Effector CD8-positive, alpha-beta T cell (primary cell): ENCODE results near the gene ABHD17A.
"Not testable (repeated sequence)": the region's sequence is repeated elsewhere in the genome, so short reads cannot be mapped to it uniquely, and the experiment has no call there.

Experiments used
- DNase-seq: peaks from one replicate; lab custom pipeline; 2025; lab: John Stamatoyannopoulos, UW

ABHD17A gene

GRCh38 chr19:1881393-1882088, 3.8 kb downstream of the ABHD17A start:
- not testable (repeated sequence) for DNase-seq

- DNase-seq, result no peak
These were observed 4.5 kb downstream of the ABHD17A start for GRCh38 chr19:1880611-1881392.

GRCh38 chr19:1879982-1880381, 5.3 kb downstream of the ABHD17A start:
- not testable (repeated sequence) for DNase-seq

- DNase-seq, result not testable (repeated sequence)
These were observed 6.7 kb downstream of the ABHD17A start for GRCh38 chr19:1878583-1878982.

GRCh38 chr19:1877280-1877660, 8.0 kb downstream of the ABHD17A start:
- not testable (repeated sequence) for DNase-seq

- not testable (repeated sequence) for DNase-seq
These were observed 8.6 kb downstream of the ABHD17A start for GRCh38 chr19:1876496-1877279.

GRCh38 chr19:1875646-1876495, 9.4 kb downstream of the ABHD17A start:
- peak; percentile 71 for DNase-seq

GRCh38 chr19:1875265-1875645, 10.0 kb downstream of the ABHD17A start:
- DNase-seq, result not testable (repeated sequence)

DNA sequence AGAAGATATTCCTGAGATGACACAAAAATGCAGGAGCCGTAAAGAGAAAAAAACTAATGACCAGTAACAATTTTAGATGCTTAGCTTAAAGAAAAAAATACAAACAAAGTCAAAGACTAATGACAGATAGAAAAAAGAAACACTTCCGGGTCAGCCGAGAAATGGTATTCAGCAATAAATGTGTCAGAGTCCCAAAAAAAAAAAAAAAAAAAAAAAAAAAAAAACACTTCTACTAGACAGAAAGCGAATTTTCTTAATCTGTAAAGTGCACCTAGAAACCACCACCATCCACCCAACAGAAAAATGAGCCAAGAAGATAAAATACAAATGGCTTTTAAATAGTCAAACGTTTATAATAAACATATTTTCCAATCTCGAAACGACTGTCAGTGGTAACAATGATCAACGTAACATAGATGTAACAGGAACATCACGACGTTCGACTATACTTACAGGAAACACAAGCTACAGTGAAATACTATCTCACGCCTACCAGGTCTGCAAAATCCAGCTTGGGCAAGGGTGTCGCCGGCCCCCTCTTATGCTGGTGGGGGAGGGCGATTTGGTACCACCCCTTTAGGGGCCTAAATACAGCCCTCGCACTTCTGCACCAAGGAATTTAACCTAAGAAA, 10.6 kb downstream of the ABHD17A start:
- DNase-seq, result no peak

GRCh38 chr19:1873524-1874473, 11.5 kb downstream of the ABHD17A start:
- no peak for DNase-seq

DNA sequence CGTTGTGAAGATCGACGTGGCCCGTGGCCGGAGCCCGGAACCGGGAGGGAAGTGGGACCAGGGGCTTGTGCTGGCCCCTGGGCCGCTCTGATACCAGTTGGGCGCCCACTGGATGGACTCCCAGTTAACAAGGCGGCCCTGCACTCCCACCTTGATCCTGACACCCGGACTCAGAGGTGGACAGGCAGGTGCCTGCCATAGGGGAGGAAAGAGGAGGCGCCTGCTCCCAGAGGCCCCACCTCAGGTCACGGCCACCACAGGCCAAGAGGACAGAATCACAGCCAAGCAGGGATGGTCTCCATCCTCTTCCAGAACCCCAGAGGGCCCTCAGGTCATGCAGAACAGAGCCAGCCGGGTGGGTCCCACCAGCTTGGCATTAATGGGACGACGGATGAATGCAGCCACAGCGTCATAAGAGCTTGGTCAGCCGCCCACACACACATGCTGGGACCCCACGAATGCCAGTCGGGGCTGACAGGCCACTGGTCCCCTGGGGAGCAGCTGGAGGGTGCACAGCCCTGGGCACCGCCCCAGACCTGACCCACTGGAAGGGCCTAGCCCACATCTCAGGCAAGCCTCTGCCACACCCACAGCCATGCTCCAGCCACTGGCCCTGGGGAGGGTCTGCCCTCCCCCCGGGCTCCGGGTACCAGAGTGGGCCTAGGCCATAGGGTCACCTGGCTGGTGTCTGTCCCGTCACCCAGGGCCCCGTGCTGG, 12.3 kb downstream of the ABHD17A start:
- no peak for DNase-seq

- DNase-seq, result no peak
These were observed 13.7 kb downstream of the ABHD17A start for GRCh38 chr19:1871630-1872029.

DNA sequence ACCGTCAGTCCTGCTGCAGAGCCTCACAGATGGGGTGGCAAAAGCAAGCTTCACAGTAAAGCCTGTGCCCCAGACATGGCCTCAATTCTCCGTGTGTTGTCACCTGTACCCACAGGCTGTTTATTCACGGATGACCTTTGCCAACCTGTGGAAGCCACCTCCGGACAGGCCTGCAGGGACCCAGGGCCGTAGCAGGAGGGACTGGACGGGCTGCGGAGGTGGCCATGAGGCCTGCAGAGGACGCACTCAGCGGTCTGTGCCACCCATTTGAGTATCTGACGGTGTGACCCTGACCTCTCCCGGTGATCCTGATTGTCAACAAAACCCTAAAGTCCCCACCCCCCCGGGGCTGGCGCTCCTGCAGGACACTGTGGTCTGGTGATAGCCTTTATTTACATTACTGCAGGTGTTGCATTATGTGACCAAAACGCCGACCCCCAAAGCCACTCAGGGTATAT, 14.1 kb downstream of the ABHD17A start:
- no peak for DNase-seq

DNA sequence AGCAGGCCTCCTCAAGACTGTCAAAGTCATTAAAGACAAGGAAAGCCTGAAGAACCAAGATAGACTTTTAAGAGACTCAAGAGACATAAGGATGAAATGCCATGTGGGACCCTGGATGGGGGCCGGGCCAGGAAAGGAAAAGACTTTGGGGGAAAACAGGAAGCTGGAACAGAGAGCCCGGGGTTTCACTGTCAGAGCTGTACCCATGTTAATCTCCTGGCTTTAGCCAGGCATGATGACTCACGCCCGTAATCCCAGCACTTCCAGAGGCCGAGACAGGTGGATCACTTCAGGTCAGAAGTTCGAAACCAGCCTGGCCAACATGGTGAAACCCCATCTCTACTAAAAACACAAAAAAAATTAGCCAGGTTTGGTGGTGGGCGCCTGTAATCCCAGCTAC, 16.3 kb downstream of the ABHD17A start:
- DNase-seq, result no peak

- DNase-seq, result no peak
These were observed 18.0 kb downstream of the ABHD17A start for GRCh38 chr19:1867349-1867724.

DNA sequence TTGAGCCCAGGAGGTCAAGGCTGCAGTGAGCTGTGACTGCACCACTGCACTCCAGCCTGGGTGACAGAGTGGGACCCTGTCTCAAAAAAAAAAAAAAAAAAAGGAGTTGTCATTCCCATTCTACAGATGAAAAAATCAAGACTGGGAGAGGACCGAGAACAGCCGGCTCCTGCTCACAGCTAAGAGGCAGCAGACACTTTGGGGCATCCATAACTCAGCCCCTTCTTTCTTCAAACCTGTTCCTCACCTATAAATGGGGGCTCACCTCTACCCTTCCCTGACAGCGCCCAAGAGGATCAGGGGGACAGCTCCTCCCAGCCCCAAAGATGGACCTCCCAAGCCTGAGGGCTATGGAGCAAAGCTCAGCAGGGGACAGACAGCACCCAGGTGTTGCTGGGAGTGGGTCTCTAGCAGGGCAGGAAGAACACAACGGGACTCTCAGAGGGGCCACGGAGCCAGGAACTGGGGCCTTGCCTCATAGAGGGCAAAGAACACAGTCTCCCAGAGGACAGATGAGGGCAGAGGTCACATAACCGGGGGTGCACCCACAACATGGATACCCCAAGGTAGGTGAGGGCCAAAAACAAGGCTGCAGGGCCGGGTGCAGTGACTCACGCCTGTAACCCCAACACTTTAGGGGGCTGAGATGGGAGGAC, 18.5 kb downstream of the ABHD17A start:
- no peak for DNase-seq

GRCh38 chr19:1865172-1866010, 19.9 kb downstream of the ABHD17A start:
- DNase-seq, result no peak
